ENCODE results near the gene TSNAX.

GRCh38 chr1:231613419-231614349 lies 85.2 kb downstream of the TSNAX start:
- no peak for TF ChIP-seq POLR2A (IDR thresholded peaks at IDR 0.05)
- no peak for TF ChIP-seq CTCF (IDR thresholded peaks at IDR 0.05)
- TF ChIP-seq EP300 (IDR thresholded peaks at IDR 0.05; ENCODE audit: low read depth), result no peak
- TF ChIP-seq POLR2AphosphoS5 (IDR thresholded peaks at IDR 0.05), result no peak
